GM12892 (cell line): ENCODE data around the gene CCDC195.

Source experiments
- POLR2A ChIP-seq: IDR thresholded peaks from 2 replicates; pipeline ENCODE4 v1.6.1; 2011; ENCODE audit warnings: low read depth, low read length, control low read depth
- POLR2AphosphoS5 ChIP-seq: IDR thresholded peaks from 2 replicates; pipeline ENCODE4 v1.6.1; 2011; ENCODE audit warnings: low read depth, low read length, control low read depth
- TAF1 ChIP-seq: IDR thresholded peaks from 2 replicates; pipeline ENCODE4 v1.6.1; 2011; ENCODE audit warnings: low read depth, mild to moderate bottlenecking, control low read depth, low read length, borderline replicate concordance

GRCh38 chr2:224724331-224724730 is 8.2 kb upstream of the CCDC195 start:
- TF ChIP-seq TAF1 (no peak), POLR2A (no peak), POLR2AphosphoS5 (no peak)
